Osteoblast (primary cell): ENCODE measurements around the gene SPIN2A. TPM values are rescaled to one million over a fixed set of nuclear protein-coding genes. Genes with fewer than 3 reads are reported as not detected.
"Not testable (repeated sequence)": the region's sequence is repeated elsewhere in the genome, so short reads cannot be mapped to it uniquely, and the experiment has no call there.

ENCODE experiments used
- DNase-seq: peaks from one replicate; pipeline ENCODE4 v3.0.0; 2011; ENCODE audit warnings: low spot score, mixed read lengths; ENCODE audit not compliant: insufficient read length; ENCODE audit errors: missing footprints
- H2AFZ ChIP-seq: 2 replicates; pipeline ENCODE4 v1.6.0; 2011; ENCODE audit warnings: mild to moderate bottlenecking, low read length
- H3K27ac ChIP-seq: 2 replicates; pipeline ENCODE4 v1.5.1; 2011; ENCODE audit warnings: mild to moderate bottlenecking, low read depth, low read length, moderate library complexity
- H3K27me3 ChIP-seq: 2 replicates; pipeline ENCODE4 v1.6.0; 2012; ENCODE audit warnings: mild to moderate bottlenecking, control low read depth, inconsistent platforms, low read length, moderate library complexity; ENCODE audit not compliant: insufficient read depth
- H3K36me3 ChIP-seq: 2 replicates; pipeline ENCODE4 v1.5.1; 2011; ENCODE audit warnings: mild to moderate bottlenecking, low read length, control low read depth, moderate library complexity; ENCODE audit not compliant: insufficient read depth
- H3K4me1 ChIP-seq: 2 replicates; pipeline ENCODE4 v1.5.1; 2011; ENCODE audit warnings: mild to moderate bottlenecking, low read length, control low read depth, moderate library complexity; ENCODE audit not compliant: insufficient read depth
- H3K4me2 ChIP-seq: 2 replicates; pipeline ENCODE4 v1.6.0; 2011; ENCODE audit warnings: mild to moderate bottlenecking, low read length; ENCODE audit not compliant: insufficient read depth
- H3K4me3 ChIP-seq: fragments of 200-600 bp; sonication (generic); 3 replicates; pipeline ENCODE4 v1.5.1; 2012; ENCODE audit warnings: mild to moderate bottlenecking, low read length, inconsistent platforms; ENCODE audit not compliant: insufficient read depth
- H3K79me2 ChIP-seq: 2 replicates; pipeline ENCODE4 v1.6.0; 2012; ENCODE audit warnings: mild to moderate bottlenecking, low read length, control low read depth, inconsistent platforms; ENCODE audit not compliant: insufficient read depth
- H3K9me3 ChIP-seq: 2 replicates; pipeline ENCODE4 v1.5.1; 2011; ENCODE audit warnings: low read depth, low read length, control low read depth
- H4K20me1 ChIP-seq: 2 replicates; pipeline ENCODE4 v1.6.0; 2012; ENCODE audit warnings: mild to moderate bottlenecking, low read length, control low read depth; ENCODE audit not compliant: insufficient read depth
- CTCF ChIP-seq: IDR thresholded peaks from 2 replicates; pipeline ENCODE4 v1.5.1; 2011; ENCODE audit warnings: mild to moderate bottlenecking, low read depth, low read length, moderate library complexity; ENCODE audit errors: extremely low read depth
- total RNA-seq: library from RNA; depleted of rRNA; stranded (reverse); fragments of >200 nt; gene quantifications from 2 replicates; pipeline ENCODE4 v1.2.3, GENCODE V29; 2012

Gene SPIN2A
- total RNA-seq, 1 donor = 1.4 TPM

- TF ChIP-seq CTCF = no peak
- H3K36me3 ChIP-seq = no peaks in the 10 kb centered on the region
- no peaks in the 10 kb centered on the region for H3K4me1 ChIP-seq
- peak within 1 kb of the TSS; percentile 80 for H3K4me3 ChIP-seq
- H3K4me2 ChIP-seq = peak within 1 kb of the TSS; percentile 75
- peak within 1 kb of the TSS; percentile 85 for H2AFZ ChIP-seq
- H4K20me1 ChIP-seq = no peaks in the 10 kb centered on the region
- no peaks in the 10 kb centered on the region for H3K9me3 ChIP-seq
- H3K27ac ChIP-seq = peak within 1 kb of the TSS; percentile 53
- no peaks in the 10 kb centered on the region for H3K27me3 ChIP-seq
- peak; percentile 95 for DNase-seq
- no peaks in the 10 kb centered on the region for H3K79me2 ChIP-seq
Measured at GRCh38 chrX:57121162-57121755, 15.9 kb downstream of the SPIN2A start, which contains the start of gene SPIN2B. Gene SPIN2B (minus strand): TSS chrX:57121548.

- Histone ChIP-seq H3K4me2 (peak overlapping the region; percentile 75), H2AFZ (peak overlapping the region; percentile 66), H3K27ac (peak overlapping the region; percentile 53), H3K4me3 (peak overlapping the region; percentile 80)
- not testable (repeated sequence) for H3K36me3 ChIP-seq, H3K79me2 ChIP-seq, H3K27me3 ChIP-seq, H3K4me1 ChIP-seq, H4K20me1 ChIP-seq, H3K9me3 ChIP-seq
- DNase-seq = peak; percentile 58
Measured at GRCh38 chrX:57120619-57121161, 16.5 kb downstream of the SPIN2A start.

- Histone ChIP-seq H3K4me1 (no peaks in the 10 kb centered on the region), H3K4me3 (no peak overlapping the region), H4K20me1 (no peaks in the 10 kb centered on the region), H3K27me3 (no peaks in the 10 kb centered on the region), H2AFZ (no peak overlapping the region), H3K4me2 (no peak overlapping the region), H3K79me2 (no peaks in the 10 kb centered on the region), H3K9me3 (no peaks in the 10 kb centered on the region), H3K36me3 (peaks cover 7% of the 10 kb centered on the region), H3K27ac (no peak overlapping the region)
- DNase-seq = peak; percentile 15
- TF ChIP-seq CTCF = no peak
Measured at GRCh38 chrX:57119416-57119815, 17.8 kb downstream of the SPIN2A start.

- not testable (repeated sequence) for H3K27me3 ChIP-seq, H3K4me1 ChIP-seq, H2AFZ ChIP-seq, H3K27ac ChIP-seq, H3K79me2 ChIP-seq, H3K4me2 ChIP-seq, H3K9me3 ChIP-seq, H3K4me3 ChIP-seq, H4K20me1 ChIP-seq, H3K36me3 ChIP-seq
- peak; percentile 42 for DNase-seq
Measured at GRCh38 chrX:57117566-57117965, 19.6 kb downstream of the SPIN2A start.

- H3K4me3 ChIP-seq = no peak overlapping the region
- H3K79me2 ChIP-seq = no peaks in the 10 kb centered on the region
- peaks cover 3% of the 10 kb centered on the region for H3K36me3 ChIP-seq
- no peaks in the 10 kb centered on the region for H3K9me3 ChIP-seq
- H3K27me3 ChIP-seq = no peaks in the 10 kb centered on the region
- no peak overlapping the region for H2AFZ ChIP-seq
- no peak overlapping the region for H3K4me2 ChIP-seq
- no peak for TF ChIP-seq CTCF
- DNase-seq = no peak
- no peak overlapping the region for H3K27ac ChIP-seq
- no peaks in the 10 kb centered on the region for H3K4me1 ChIP-seq
- no peaks in the 10 kb centered on the region for H4K20me1 ChIP-seq
Measured at GRCh38 chrX:57104921-57105398, 32.2 kb downstream of the SPIN2A start.
